ENCODE data around the gene ROR1.

The ROR1 gene

DNA sequence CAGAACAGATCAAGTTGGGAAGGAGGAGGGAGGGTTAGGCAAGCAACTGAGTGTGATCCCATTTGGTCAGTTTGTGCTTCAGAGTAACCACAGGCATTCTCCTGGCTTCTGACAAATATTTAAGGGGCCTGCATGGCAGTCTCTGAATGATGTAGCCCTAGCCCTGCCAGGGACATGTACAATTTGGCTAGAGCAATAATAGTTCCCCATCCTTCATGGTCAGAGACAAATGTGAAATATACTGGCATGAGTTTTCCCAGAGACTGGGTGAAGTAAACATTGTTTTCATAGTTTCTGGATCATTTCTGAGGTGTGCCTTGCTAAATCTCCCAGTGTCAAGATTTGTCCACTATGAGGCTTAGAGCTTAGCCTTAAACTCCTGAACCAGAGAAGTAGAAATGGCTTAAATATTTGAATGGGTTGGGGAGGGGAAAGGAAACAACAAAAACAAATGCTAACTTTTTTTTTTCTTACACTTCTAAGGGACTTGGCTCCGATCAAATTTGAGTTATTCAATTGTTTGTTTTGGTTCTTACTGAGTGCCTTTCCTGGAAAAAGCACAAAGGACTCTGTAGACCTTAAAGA lies 387.6 kb downstream of the ROR1 start:
- no peak for DNase-seq (ENCODE audit: extremely low spot score)
- TF ChIP-seq CTCF (IDR thresholded peaks at IDR 0.05; ENCODE audit: control extremely low read depth, extremely low read depth, low read depth, missing control alignments) = no peak
- CTCF ChIA-PET = interaction anchor here (0.7 to 1.5 kb wide), 3 partner anchors 24 to 470 kb away, joined by 3 to 7 read pairs (median 3); no protein-coding TSS in a partner anchor
- POLR2A ChIA-PET = no interaction called here

DNA sequence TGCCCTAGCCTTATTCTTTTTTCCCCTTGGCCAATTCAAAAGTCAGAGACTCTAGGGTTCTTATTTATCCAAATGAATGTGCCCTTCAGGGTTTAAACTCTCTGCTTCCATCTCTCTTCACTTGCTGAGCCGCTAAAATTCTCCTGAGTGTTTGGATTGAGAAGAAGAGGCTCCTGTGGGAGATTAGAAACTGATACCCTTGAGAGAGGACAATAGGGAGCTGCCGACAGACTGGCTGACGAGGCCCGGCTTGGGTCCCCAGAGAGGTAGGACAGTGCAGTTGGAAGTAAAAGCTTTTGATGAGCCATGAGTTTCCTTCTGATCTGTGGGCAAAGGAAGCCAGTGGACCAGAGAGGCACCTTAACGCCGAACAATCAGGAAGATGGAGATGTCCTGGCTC lies 388.3 kb downstream of the ROR1 start:
- no peak for TF ChIP-seq CTCF (IDR thresholded peaks at IDR 0.05; ENCODE audit: control extremely low read depth, extremely low read depth, low read depth, missing control alignments)
- POLR2A ChIA-PET = no interaction called here
- DNase-seq (ENCODE audit: extremely low spot score) = no peak
- CTCF ChIA-PET = no interaction called here

GRCh38 chr1:64162804-64163203 lies 389.0 kb downstream of the ROR1 start:
- no peak for DNase-seq (ENCODE audit: extremely low spot score)
- ChIA-PET CTCF (no interaction called here), POLR2A (no interaction called here)
- no peak for TF ChIP-seq CTCF (IDR thresholded peaks at IDR 0.05; ENCODE audit: control extremely low read depth, extremely low read depth, low read depth, missing control alignments)

GRCh38 chr1:64163431-64163830 lies 389.6 kb downstream of the ROR1 start:
- ChIA-PET CTCF (interaction anchor here (1.1 kb wide), 2 partner anchors 12 to 26 kb away, joined by 3 to 5 read pairs; no protein-coding TSS in a partner anchor), POLR2A (no interaction called here)
- DNase-seq (ENCODE audit: extremely low spot score) = no peak
- no peak for TF ChIP-seq CTCF (IDR thresholded peaks at IDR 0.05; ENCODE audit: control extremely low read depth, extremely low read depth, low read depth, missing control alignments)

GRCh38 chr1:64163970-64164369 lies 390.2 kb downstream of the ROR1 start:
- POLR2A ChIA-PET = no interaction called here

GRCh38 chr1:64166629-64167028 lies 392.8 kb downstream of the ROR1 start:
- POLR2A ChIA-PET = no interaction called here
- TF ChIP-seq CTCF (IDR thresholded peaks at IDR 0.05; ENCODE audit: control extremely low read depth, extremely low read depth, low read depth, missing control alignments) = no peak
- CTCF ChIA-PET = interaction anchor here (0.8 to 1.1 kb wide), 5 partner anchors 9 to 475 kb away, joined by 3 to 4 read pairs (median 3); no protein-coding TSS in a partner anchor
- DNase-seq (ENCODE audit: extremely low spot score) = no peak

More at GRCh38 chr1:64163970-64164369, 390.2 kb downstream of the ROR1 start:
- no peak for DNase-seq (ENCODE audit: extremely low spot score)
- no peak for TF ChIP-seq CTCF (IDR thresholded peaks at IDR 0.05; ENCODE audit: control extremely low read depth, extremely low read depth, low read depth, missing control alignments)
- CTCF ChIA-PET = interaction anchor here (1.1 kb wide), 2 partner anchors 13 to 27 kb away, joined by 3 to 5 read pairs; no protein-coding TSS in a partner anchor

Measured in GM10248 (cell line).